Testis (tissue), 3 donors: Measurements from ENCODE around the gene ZBTB43. TPM values are rescaled to one million over a fixed set of nuclear protein-coding genes. Genes with fewer than 3 reads are reported as not detected.

Experiments used
- DNase-seq: peaks from one replicate; pipeline ENCODE4 v3.0.0-alpha.2; 2019
- H3K27ac ChIP-seq, 2 donors: fragments of 200-600 bp; sonication (generic); one replicate each; pipeline ENCODE4 v1.5.1; 2019
- H3K27me3 ChIP-seq: fragments of 200-600 bp; sonication (generic); one replicate; pipeline ENCODE4 v1.5.1; 2019
- H3K36me3 ChIP-seq: fragments of 200-600 bp; sonication (generic); one replicate; pipeline ENCODE4 v1.5.1; 2017; ENCODE audit warnings: low read depth; ENCODE audit errors: missing control alignments
- H3K4me1 ChIP-seq: fragments of 200-600 bp; sonication (generic); one replicate; pipeline ENCODE4 v1.5.1; 2019
- H3K4me3 ChIP-seq, 2 donors: fragments of 200-600 bp; sonication (generic); one replicate each; pipeline ENCODE4 v1.5.1; 2017 to 2019
- H3K9me3 ChIP-seq: fragments of 200-600 bp; sonication (generic); one replicate; pipeline ENCODE4 v1.5.1; 2017
- POLR2A ChIP-seq: fragments of 450-650 bp; IDR thresholded peaks from one replicate; pipeline ENCODE4 v1.6.1; 2017; ENCODE audit warnings: antibody characterized with exemption, mild to moderate bottlenecking, moderate library complexity
- WGBS, 2 donors: methylation state at CpG; one replicate each; pipeline ENCODE4 v1.1.5; 2018; 5-methylcytosine and 5-hydroxymethylcytosine counted together
- intact Hi-C: fragments of 100-400 bp; cut with DNase I; formaldehyde crosslinking; loops from one replicate; pipeline ENCODE4 v1.15.1; 2023; ENCODE audit warnings: low total_unique reads
- polyA plus RNA-seq: library from polyadenylated mRNA; stranded (reverse); fragments of 350-450 nt; fragmentation: Illumina TruSeq; extraction: RNeasy Lipid Tissue Mini Kit (QIAGEN cat#74804); gene quantifications from one replicate; pipeline ENCODE4 v1.2.3, GENCODE V29; 2014; ENCODE audit warnings: low read depth, low replicate concordance; ENCODE audit not compliant: insufficient read depth
- total RNA-seq, 2 donors: library from RNA; depleted of rRNA; stranded (reverse); fragments of >200 nt; gene quantifications; one replicate each; pipeline ENCODE4 v1.2.3, GENCODE V29; 2016
- TF ChIP-seq, protein P1 (sequence below), 3 experiments: fragments of 450-650 bp in 2 of 3; fragments of 200-600 bp in 1 of 3; sonication (generic) in 1 of 3; IDR thresholded peaks; one replicate each; pipeline ENCODE4 v1.5.1; 2016 to 2019; ENCODE audit warnings: antibody characterized with exemption in 3 of 3, mild to moderate bottlenecking in 2 of 3, moderate library complexity in 1 of 3

The ZBTB43 gene
- total and polyA plus RNA-seq, 3 donors from 2014 or later: 32.7 to 40.6 (median 40.3) TPM

DNA sequence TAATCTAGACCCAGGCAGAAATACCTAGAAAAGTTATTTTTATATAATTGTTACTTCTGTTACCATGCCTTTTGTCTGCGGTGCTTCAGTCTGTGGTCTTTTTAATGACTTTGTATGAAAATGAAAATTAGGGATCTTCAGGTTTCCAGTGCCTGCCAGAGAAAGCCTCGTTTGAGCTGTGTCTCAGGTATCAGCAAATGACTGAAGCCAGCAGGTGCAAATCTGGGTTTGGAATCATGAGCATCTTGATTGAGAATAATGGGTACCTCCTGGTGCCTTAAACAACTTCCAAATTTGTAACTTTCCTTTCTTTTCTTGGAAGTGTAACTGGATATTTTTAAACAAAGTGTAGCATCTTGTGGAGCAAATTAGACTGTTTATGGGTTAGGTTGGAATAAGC is 59.9 kb downstream of the ZBTB43 start:
- WGBS, 2 donors: 48 to 62% methylated on average over 2 of the region's 2 CpGs
- Histone ChIP-seq H3K36me3 (no peaks in the 10 kb centered on the region), H3K4me1 (peaks cover 30% of the 10 kb centered on the region), H3K9me3 (no peaks in the 10 kb centered on the region), H3K4me3 (no peak overlapping the region), H3K27ac (no peak overlapping the region), H3K27me3 (no peaks in the 10 kb centered on the region)
- no peak for DNase-seq
- intact Hi-C loops: no loop called here
- no peak for TF ChIP-seq POLR2A
- TF ChIP-seq, protein P1, sequence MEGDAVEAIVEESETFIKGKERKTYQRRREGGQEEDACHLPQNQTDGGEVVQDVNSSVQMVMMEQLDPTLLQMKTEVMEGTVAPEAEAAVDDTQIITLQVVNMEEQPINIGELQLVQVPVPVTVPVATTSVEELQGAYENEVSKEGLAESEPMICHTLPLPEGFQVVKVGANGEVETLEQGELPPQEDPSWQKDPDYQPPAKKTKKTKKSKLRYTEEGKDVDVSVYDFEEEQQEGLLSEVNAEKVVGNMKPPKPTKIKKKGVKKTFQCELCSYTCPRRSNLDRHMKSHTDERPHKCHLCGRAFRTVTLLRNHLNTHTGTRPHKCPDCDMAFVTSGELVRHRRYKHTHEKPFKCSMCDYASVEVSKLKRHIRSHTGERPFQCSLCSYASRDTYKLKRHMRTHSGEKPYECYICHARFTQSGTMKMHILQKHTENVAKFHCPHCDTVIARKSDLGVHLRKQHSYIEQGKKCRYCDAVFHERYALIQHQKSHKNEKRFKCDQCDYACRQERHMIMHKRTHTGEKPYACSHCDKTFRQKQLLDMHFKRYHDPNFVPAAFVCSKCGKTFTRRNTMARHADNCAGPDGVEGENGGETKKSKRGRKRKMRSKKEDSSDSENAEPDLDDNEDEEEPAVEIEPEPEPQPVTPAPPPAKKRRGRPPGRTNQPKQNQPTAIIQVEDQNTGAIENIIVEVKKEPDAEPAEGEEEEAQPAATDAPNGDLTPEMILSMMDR (IDR thresholded peaks at IDR 0.05): no peak

DNA sequence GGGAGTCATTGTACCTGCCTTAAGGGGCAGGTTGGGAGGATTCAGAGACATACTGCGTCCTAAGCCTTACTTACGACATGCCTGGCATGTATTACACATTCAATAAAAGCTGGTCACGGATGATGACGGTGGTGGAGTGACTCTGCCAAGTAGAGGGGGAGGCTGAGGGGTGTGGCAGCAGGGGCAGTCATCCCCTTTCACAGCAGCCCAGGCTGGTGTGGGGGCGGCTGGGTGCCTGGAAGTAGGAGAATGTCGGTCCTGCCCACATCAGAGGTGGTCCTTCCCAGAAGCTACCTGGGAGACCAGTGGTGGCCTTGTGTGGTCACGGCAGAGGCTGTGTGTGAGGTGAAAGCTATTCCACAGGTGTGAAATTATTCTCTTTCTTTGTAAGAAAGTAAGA is 64.5 kb downstream of the ZBTB43 start:
- H3K27me3 ChIP-seq: no peaks in the 10 kb centered on the region
- TF ChIP-seq, protein P1 (IDR thresholded peaks at IDR 0.05): no peak
- TF ChIP-seq POLR2A: no peak
- H3K36me3 ChIP-seq: no peaks in the 10 kb centered on the region
- H3K9me3 ChIP-seq: no peaks in the 10 kb centered on the region
- no peak for DNase-seq
- H3K4me1 ChIP-seq: peaks cover 2% of the 10 kb centered on the region
- intact Hi-C loops: no loop called here
- H3K4me3 ChIP-seq: no peak overlapping the region
- 84 to 92% methylated on average over 7 of the region's 7 CpGs for WGBS, 2 donors
- H3K27ac ChIP-seq: no peak overlapping the region

DNA sequence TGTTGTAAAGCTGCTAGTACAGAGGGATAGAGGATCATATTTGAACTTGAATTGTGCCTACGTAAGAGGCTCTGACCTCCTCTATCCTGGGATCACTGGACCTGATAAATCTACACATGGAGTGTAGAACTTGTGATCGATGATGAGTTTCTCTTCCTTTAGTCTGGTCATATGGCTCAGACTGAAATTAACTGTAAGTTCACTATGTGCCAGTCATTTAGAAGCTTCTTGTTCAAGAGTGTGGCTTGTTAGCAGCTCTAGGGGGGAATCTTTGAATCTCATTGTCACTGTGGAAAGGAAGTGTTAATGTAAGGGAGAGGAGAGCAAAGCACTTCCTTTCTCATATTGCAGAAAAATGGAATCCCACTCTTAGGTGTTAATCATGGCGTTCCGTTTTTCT is 67.7 kb downstream of the ZBTB43 start:
- H3K9me3 ChIP-seq: no peaks in the 10 kb centered on the region
- no peak overlapping the region for H3K27ac ChIP-seq
- H3K36me3 ChIP-seq: no peaks in the 10 kb centered on the region
- no peaks in the 10 kb centered on the region for H3K27me3 ChIP-seq
- TF ChIP-seq, protein P1 (IDR thresholded peaks at IDR 0.05): no peak
- TF ChIP-seq POLR2A: no peak
- intact Hi-C loops: no loop called here
- DNase-seq: no peak
- H3K4me1 ChIP-seq: no peaks in the 10 kb centered on the region
- H3K4me3 ChIP-seq: no peak overlapping the region
- WGBS, 2 donors: 79 to 86% methylated on average over 4 of the region's 4 CpGs

DNA sequence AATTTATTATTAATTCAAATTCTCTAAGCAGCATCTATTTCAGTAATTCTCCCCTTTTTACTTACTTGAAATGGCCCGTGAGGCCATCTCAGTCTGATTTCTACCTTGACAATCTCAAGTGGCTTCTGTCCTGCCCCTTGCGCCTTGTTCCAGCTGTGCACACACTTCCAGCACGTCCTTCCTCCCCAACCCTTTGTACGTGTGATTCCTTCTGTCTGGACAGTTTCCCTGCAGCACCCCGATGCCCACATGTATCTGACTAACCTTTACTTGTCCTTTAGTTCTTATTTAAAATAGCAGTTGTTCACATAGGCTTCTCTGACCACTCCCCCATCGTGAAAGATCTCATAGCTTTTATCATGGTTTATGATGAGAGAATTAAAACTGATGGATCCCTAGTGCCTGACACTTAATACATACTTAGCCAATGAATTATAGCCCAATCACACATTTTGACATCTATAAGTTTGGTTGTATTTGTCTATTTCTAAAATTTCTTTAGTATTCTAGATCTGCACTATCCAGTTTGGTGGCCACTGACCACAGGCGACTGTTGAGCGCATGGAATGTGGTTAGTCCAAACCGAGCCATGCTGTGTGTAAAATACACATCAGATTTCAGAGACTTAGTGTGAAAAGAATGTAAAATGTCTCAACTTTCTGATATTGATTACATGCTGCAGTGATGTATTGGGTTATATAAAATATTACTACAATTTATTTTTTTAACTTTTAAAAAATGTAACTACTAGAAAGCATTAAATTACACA is 69.9 kb downstream of the ZBTB43 start:
- H3K9me3 ChIP-seq: no peaks in the 10 kb centered on the region
- intact Hi-C loops: no loop called here
- H3K27me3 ChIP-seq: no peaks in the 10 kb centered on the region
- H3K4me1 ChIP-seq: no peaks in the 10 kb centered on the region
- DNase-seq: no peak
- H3K4me3 ChIP-seq: no peak overlapping the region
- no peak overlapping the region for H3K27ac ChIP-seq
- 84 to 89% methylated on average over 9 of the region's 9 CpGs for WGBS, 2 donors
- no peaks in the 10 kb centered on the region for H3K36me3 ChIP-seq
- no peak for TF ChIP-seq POLR2A
- TF ChIP-seq, protein P1 (IDR thresholded peaks at IDR 0.05): no peak
